HG02981 (cell line): ENCODE measurements around the gene ABCA13.

Experiments used
- ATAC-seq: cut with Tn5 transposase; IDR thresholded peaks from one replicate; pipeline ENCODE4 v1.9.1; 2021; ENCODE audit warnings: mild to moderate bottlenecking, moderate library complexity; ENCODE audit not compliant: unreplicated experiment

Gene ABCA13

DNA sequence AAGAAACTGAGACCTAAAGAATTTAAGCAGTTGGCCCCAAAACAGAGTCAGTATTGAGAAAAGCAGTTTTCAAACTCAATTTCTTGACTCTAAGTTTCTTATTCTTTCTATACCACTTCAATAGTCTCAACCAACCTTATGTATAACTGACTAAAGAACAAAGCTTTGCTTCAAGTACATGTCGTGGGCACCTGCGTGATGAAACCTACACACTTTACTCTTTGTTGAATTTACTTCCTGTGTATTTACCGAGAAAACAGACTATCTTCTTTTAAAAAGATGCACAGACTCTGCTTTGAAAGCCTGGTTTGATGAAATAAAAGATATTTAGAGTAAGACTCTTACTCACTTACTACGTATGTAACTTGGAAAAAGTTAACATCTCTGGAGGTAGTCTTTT lies 455.9 kb downstream of the ABCA13 start:
- ATAC-seq, result no peak

DNA sequence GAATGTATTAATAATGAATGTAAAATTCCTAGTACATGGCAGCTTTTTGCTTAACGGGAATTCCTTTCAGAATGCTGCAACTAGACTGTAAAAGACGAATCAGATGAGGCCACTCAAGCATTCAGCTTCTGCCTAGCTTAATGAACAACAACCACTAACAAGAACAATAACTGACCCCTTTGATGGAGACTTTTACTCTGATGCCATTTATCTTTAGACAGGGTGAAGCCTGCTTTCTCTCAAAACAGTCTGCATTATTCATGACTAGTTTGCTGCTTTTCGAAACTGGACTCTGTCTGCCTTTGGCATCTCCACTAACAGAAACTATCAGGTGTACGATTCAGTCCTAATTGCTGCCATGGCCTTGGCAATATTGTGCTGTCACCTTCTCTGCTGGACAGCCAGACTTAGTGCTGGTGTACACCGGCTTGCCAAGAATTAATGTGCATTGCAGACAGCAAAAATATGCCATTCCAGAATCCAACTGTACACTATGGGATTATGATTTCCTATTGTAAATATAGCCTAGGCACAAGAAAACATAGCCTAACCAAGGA lies 457.6 kb downstream of the ABCA13 start:
- ATAC-seq, result no peak

DNA sequence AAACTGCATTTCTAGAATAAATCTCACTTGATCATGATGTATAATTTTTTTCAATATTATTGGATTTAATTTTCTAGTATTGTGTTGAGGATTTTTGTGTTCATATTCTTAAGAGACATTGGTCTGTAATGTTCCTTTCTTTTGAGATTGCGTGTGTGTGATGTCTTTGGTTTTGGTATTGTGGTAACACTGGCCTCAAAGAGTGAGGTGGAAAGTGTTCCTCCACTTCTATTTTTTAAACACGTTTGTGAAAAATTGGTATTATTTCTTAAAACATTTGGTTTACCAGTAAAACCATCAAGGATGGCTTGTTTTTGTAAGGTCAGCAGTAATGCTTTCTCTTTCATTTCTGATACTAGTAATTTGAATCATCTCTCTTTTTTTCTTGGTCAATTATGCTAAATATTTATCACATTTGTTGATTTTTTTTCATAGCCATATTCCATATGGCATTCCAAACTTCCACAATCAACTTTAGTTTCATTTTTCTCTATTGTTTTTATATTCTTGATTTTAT lies 462.9 kb downstream of the ABCA13 start:
- ATAC-seq, result no peak

DNA sequence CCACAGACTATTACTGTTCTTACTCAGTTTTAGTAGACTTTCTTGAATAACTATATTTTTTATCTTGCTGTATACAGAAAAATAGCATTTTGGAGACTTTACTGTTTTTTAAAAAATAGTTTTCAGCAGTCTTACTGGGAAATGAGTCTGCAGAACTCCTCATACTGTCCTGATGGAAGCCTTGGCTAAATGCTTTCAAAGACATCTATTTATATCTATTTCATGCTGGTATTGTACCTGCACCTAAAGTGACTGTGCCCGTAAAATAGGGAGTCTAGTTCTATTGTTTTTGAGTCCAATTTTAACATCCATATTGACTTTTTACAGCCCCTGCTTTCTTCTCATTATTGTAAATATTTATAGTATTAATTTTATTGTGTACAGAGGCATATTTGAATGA lies 464.5 kb downstream of the ABCA13 start:
- ATAC-seq, result no peak

DNA sequence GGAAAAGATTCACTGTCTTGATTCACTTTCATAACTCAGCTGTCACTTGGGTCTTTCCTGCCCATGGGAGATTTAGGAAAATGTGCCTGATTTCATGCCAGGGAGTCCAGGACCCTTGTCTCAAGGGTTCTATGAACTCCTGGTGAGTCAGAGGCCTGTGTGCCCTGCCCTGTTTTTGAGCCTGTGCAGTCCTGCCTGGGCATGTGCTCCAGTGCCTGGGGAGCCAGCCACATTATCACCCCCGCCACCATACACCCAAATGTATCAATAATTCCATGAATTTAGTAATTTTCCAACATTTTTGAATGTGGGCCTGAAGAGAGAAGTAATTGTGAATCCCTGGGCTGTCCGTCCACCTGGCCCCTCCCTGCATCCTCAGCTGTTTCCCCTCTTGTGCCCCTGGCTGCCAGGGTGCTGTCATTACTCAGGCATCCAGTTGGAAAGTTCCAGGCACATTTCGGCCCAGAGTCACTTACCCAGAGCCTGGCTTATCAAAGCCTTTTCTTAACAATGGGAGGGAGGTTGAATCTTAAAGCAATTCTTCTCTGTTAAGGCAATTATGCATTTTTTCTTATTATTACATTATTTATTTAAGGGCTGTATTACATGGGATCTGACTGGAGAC lies 465.2 kb downstream of the ABCA13 start:
- no peak for ATAC-seq

DNA sequence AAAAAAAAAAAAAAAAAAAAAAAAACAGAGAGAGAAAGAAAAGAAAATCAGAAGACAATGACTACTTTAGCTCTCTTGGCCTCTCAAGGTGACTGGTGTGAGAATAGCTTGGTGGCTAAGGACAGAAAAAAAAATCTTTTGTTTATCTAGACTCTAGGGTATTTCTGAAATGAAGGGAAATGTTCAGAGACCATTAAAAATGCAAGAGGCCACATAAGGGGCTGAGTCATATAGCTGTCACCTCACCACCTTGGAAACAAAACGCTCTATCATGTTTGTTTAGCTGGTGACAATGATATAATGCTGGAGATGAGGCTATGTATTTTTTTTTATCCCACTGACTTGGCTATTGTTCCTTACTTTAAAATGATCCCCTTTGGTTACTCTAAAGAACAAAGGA lies 466.1 kb downstream of the ABCA13 start:
- no peak for ATAC-seq

DNA sequence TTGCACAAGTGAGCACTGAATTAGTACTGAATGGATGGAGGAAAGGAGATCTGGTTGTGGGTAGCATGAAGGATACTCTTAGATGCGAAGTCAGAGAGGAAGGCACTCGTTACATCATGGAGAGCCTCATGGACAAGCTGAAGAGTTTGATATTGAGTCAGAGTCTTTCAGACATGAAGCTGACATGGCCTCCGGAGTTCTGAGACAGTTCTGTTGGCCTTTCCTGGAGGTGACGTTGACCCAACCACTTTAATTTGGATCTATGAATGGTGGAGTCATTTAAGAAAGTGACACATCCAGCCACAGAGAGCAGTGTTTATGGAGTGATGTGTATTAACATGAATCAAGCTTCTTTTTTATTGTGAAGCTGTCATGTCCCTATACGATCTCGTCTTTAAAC lies 466.8 kb downstream of the ABCA13 start:
- no peak for ATAC-seq

DNA sequence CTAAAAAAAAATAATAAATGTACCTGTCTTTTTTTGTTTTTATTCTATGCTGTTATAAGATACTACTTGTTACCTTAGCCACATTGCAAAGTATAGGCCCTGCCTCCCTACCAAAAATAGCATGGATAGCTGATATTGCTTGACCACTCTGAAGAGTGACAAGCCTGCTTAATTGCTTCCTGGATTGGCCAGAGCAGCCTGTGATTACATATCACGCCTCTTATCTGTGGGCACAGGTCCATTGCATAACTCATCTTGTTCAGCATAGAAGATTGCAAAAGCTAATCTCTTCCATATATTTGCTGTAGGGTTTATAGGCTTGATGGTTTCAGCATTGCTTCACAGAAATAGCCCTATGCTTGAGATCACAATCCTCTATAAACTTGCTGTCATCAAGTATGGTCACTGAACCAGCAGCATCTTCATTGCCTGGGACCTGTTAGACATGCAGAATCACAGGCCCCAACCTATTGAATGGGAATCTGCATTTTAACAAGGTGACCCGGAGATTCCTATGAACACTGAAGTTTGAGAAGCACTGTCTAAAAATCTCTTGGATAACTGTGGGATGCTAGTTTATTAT lies 472.3 kb downstream of the ABCA13 start:
- ATAC-seq, result no peak

DNA sequence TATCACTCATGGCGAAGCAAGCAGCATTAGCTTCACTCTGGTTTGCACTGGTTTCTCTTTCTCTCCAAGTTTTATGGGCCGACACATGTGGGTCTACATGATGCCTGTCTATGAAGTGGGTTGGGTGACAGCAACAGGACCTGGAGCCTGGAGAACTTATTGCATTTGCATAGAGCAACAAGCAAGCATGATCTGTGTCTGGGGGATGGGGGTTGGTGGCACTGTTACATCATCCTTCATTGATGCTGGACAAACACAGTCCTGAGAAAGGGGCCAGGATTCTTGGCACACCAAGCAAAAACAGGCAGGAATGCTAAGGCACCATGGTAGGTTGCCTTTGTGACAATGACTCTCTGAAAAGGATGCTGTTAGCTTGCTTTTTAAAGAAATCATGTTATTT lies 486.9 kb downstream of the ABCA13 start:
- ATAC-seq, result no peak

DNA sequence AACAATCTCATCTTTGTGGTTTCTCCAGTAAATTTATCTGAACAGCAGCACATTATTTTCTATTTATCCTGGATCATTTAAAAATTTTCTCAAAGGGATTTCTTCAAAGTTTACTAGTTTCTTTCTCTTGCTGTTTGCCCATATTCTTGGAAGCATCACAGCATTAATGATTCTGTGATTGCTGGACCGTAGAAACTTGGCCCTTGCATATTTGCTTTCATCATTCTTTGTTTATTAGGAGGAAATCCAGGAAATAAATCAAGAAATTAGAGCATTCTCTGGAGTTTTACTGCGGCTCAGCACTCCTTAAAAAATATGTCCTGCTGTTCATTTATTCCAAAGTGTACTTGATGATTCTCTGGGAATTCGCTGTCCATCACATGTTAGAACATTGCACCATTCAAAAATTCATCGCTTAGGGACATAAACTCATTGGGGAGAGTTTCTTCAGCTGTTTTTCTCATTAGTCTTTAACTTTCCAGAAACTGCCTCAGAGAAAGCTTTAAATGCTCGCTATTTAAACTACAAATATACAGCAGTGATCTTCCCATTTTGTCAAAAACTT lies 489.1 kb downstream of the ABCA13 start:
- no peak for ATAC-seq

DNA sequence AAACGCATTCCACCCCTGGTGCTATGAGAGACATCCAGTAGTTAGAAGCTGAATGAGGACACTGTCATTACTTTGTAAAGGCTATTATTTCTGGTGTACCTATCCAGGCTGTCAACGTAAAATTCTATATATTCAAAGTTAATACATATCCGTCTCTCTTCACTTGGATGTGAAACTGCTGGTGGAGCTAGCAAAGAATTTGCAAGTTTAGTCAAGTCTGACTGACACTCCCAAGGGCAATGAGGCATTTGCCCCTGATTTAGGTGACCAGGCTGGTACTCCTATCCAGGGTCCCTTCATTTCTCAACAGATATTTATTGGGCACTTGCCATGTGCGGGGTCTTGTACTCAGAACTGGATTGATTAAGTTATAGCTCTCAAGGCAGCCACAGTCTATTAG lies 493.0 kb downstream of the ABCA13 start:
- no peak for ATAC-seq

DNA sequence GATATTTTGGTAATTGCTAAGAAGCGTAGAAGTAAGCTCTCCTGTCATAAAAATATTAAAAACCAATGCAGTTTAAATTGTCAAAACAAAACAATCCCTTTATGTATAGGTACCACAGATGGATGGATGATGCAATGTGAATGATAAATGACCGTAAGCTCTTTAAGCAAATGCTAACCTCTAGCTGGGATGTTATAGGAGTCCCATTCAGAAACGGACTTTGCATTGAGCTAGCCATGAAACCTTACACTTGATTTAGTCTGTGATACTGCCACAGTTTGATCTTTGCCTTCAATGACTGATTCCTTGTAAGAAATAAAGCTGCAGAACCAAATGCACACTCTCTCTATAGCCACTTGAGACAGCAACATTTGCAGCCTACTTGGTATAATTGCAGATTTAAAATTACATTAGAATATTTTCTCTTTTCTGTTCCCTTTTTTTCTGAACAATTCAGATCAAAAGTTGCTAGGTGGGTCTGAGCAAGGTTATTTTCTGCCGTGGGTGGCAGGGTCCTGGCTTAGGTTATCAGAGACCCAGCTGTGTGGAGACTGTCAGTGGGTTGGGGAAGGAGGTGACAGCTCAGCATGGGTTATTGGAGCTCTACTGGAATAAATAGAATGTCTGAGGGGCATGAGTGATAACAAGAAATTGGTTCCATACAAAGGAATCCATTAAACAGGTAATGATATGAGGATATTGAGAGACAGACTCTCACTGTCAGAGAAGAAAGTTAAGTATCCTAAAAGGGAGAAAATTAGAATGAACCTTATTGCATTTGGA lies 494.3 kb downstream of the ABCA13 start:
- no peak for ATAC-seq

DNA sequence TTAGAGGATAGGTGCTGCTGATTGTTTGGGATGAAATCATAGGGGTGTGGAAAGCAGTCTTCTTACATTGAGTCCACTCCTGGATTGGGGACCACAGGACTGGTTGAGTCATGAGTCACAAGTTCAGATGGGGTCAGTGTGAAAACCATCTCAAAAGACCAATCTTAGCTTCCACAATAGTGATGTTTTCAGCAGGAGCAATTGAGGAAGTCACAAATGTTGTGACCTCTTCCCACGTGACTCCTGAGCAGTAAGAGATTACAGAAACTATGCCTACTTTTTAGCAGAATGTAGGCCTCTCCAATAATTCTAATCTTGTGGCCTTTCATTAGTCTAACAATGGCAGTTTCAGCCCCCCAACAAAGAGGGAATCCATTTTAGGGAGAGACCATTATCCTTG lies 496.1 kb downstream of the ABCA13 start:
- ATAC-seq, result no peak

DNA sequence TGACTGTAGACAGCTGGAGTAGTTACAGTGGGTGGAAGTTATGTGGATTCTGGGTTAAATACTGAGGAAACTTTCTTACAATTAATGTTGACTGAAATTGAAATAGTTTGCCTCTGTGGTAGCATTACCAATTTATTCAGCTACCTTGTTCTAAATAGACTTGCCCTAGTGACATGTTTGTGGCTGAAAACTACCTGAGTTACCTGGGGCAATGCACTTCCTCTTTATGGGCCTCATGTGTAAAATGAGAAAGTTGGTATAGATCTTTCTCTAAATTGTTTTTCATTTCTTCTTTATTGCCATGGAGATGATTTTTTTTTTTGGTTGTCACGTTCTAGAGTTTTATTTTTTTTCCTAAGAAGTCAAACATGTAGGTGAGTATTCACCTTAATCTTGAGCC lies 500.4 kb downstream of the ABCA13 start:
- ATAC-seq, result no peak

DNA sequence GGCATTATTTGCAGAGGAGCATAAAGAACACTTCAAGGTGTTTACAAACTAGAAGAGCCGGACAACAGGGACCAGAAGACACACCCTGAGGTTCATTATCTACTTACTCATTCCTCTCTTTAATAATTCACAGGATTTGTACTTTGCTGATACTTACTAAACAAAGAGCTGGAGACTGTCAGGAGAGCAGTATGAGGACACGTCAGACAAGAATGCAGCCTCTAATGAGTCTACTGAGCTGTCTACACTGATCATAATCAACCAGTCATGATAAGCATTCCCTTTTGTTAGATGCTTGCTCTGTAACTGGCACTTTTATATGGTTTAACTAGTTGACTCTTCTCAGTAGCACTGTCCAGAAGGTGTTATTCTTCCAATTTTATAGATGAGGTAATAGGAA lies 509.7 kb downstream of the ABCA13 start:
- no peak for ATAC-seq

DNA sequence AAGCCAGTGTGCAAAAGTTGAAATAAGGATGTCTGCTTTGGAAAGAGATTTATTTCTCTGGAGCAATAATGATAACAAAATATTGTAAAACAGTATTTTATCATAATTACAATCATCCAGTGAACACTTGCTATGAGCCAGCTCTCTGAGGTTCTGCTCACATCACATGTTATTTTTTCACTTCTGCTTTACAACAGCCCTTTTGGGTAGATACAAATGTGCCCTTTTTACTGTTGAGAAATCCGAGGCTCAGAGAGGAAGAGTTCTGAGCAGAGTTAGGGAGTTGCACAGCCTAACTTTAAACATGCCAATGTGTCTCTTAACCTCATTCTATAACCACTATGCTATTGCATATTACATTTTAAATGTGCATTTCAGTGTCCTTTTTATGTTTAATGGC lies 520.5 kb downstream of the ABCA13 start:
- no peak for ATAC-seq
